Hepatocyte (in vitro differentiated cells): ENCODE data around the gene KIFAP3. TPM values are rescaled to one million over a fixed set of nuclear protein-coding genes. Genes with fewer than 3 reads are reported as not detected.

Experiments used
- DNase-seq: peaks from one replicate; pipeline ENCODE4 v3.0.0-alpha.2; 2016; ENCODE audit warnings: low spot score
- H2AFZ ChIP-seq: fragments of 200-600 bp; sonication (generic); 2 replicates; pipeline ENCODE4 v1.6.0; 2016; ENCODE audit warnings: antibody characterized with exemption, mild to moderate bottlenecking
- H3K27ac ChIP-seq: fragments of 200-600 bp; sonication (generic); 2 replicates; pipeline ENCODE4 v1.5.1; 2016; ENCODE audit warnings: mild to moderate bottlenecking
- H3K27me3 ChIP-seq: fragments of 200-600 bp; sonication (generic); 2 replicates; pipeline ENCODE4 v1.6.1; 2016
- H3K36me3 ChIP-seq: fragments of 200-600 bp; sonication (generic); replicated peaks from 2 replicates; pipeline ENCODE4 v1.5.1; 2016; ENCODE audit warnings: low read depth; ENCODE audit not compliant: insufficient read depth
- H3K4me1 ChIP-seq: fragments of 200-600 bp; sonication (generic); 2 replicates; pipeline ENCODE4 v1.5.1; 2016; ENCODE audit warnings: mild to moderate bottlenecking, moderate library complexity; ENCODE audit not compliant: insufficient read depth
- H3K4me2 ChIP-seq: fragments of 200-600 bp; sonication (generic); 2 replicates; pipeline ENCODE4 v1.6.0; 2016
- H3K4me3 ChIP-seq: fragments of 200-600 bp; sonication (generic); 2 replicates; pipeline ENCODE4 v1.5.1; 2016; ENCODE audit warnings: mild to moderate bottlenecking
- H3K79me2 ChIP-seq: fragments of 200-600 bp; sonication (generic); 2 replicates; pipeline ENCODE4 v1.6.0; 2017; ENCODE audit warnings: mild to moderate bottlenecking
- H3K9me2 ChIP-seq: fragments of 200-600 bp; sonication (generic); replicated peaks from 2 replicates; pipeline ENCODE4 v1.6.0; 2017; ENCODE audit warnings: mild to moderate bottlenecking; ENCODE audit not compliant: insufficient read depth
- H3K9me3 ChIP-seq: fragments of 200-600 bp; sonication (generic); 2 replicates; pipeline ENCODE4 v1.5.1; 2016; ENCODE audit warnings: low read depth, mild to moderate bottlenecking
- H4K20me1 ChIP-seq: fragments of 200-600 bp; sonication (generic); 2 replicates; pipeline ENCODE4 v1.6.0; 2016; ENCODE audit warnings: mild to moderate bottlenecking; ENCODE audit not compliant: insufficient read depth, poor library complexity, severe bottlenecking
- CTCF ChIP-seq: fragments of 200-600 bp; sonication (generic); IDR thresholded peaks from 2 replicates; pipeline ENCODE4 v1.5.1; 2016; ENCODE audit warnings: antibody characterized with exemption, mild to moderate bottlenecking; ENCODE audit not compliant: poor library complexity
- EZH2 ChIP-seq: fragments of 200-600 bp; sonication (generic); IDR thresholded peaks from 2 replicates; pipeline ENCODE4 v1.6.1; 2016; ENCODE audit warnings: antibody characterized with exemption, mild to moderate bottlenecking, borderline replicate concordance
- EZH2phosphoT487 ChIP-seq: fragments of 200-600 bp; sonication (generic); IDR thresholded peaks from one replicate; pipeline ENCODE4 v1.6.1; 2018; ENCODE audit warnings: antibody characterized with exemption, mild to moderate bottlenecking, low read depth, moderate library complexity; ENCODE audit not compliant: unreplicated experiment, severe bottlenecking
- WGBS: methylation state at CpG from one replicate; pipeline ENCODE4 v1.1.6; 2016; ENCODE audit warnings: low lambda C conversion rate; ENCODE audit errors: missing lambda C conversion rate; 5-methylcytosine and 5-hydroxymethylcytosine counted together
- polyA plus RNA-seq: library from polyadenylated mRNA; unstranded; fragments of >200 nt; fragmentation: Nextera tagmentation; extraction: Ambion mirVana; gene quantifications from 2 replicates; pipeline ENCODE4 v1.2.1, GENCODE V29; 2016
- total RNA-seq: library from RNA; depleted of rRNA; stranded (reverse); fragments of >200 nt; gene quantifications from 2 replicates; pipeline ENCODE4 v1.2.3, GENCODE V29; 2014

Gene KIFAP3
- total and polyA plus RNA-seq, 2 experiments from 2014 or later: 15.4 to 28.2 TPM

- Histone ChIP-seq H3K9me3 (no peaks in the 10 kb centered on the region), H3K4me2 (no peak overlapping the region), H4K20me1 (no peaks in the 10 kb centered on the region), H3K9me2 (no peaks in the 10 kb centered on the region), H3K79me2 (no peaks in the 10 kb centered on the region), H2AFZ (no peak overlapping the region), H3K27me3 (no peaks in the 10 kb centered on the region), H3K27ac (no peak overlapping the region), H3K4me3 (no peak overlapping the region), H3K36me3 (no peaks in the 10 kb centered on the region), H3K4me1 (no peaks in the 10 kb centered on the region)
- 86% methylated on average over 2 of the region's 2 CpGs for WGBS
- TF ChIP-seq EZH2 (no peak), CTCF (no peak), EZH2phosphoT487 (no peak)
- DNase-seq: no peak
Measured at GRCh38 chr1:169970114-169970513, 104.4 kb downstream of the KIFAP3 start.

DNA sequence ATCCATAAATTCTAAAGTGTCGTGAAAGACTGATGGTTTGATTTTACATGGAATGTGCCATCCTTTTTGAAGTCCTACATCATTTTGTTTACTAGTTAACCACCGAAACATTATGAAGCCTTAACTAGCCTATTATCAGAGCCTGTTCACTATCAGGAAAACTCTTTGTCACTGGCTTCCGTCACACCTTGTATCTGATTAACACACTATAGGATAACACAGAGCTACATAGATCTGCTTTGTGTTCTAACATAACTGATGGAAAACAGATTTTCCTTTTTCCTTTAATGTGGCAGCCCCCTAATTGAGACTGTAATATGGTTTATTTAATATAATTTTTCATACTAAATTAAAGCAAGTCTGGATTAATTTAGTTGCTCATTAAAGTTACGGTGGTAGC is 106.3 kb downstream of the KIFAP3 start:
- H3K27me3 ChIP-seq: no peaks in the 10 kb centered on the region
- H3K9me3 ChIP-seq: no peaks in the 10 kb centered on the region
- no peak overlapping the region for H3K4me2 ChIP-seq
- H3K36me3 ChIP-seq: no peaks in the 10 kb centered on the region
- TF ChIP-seq CTCF: no peak
- TF ChIP-seq EZH2: no peak
- TF ChIP-seq EZH2phosphoT487: no peak
- H3K27ac ChIP-seq: no peak overlapping the region
- H3K9me2 ChIP-seq: no peaks in the 10 kb centered on the region
- H3K4me1 ChIP-seq: no peaks in the 10 kb centered on the region
- H2AFZ ChIP-seq: no peak overlapping the region
- DNase-seq: no peak
- WGBS: 55% methylated on average over 4 of the region's 4 CpGs
- H3K4me3 ChIP-seq: no peak overlapping the region
- H4K20me1 ChIP-seq: no peaks in the 10 kb centered on the region
- no peaks in the 10 kb centered on the region for H3K79me2 ChIP-seq

GRCh38 chr1:169964206-169964605 is 110.3 kb downstream of the KIFAP3 start:
- H3K36me3 ChIP-seq: no peaks in the 10 kb centered on the region
- 64% methylated on average over 4 of the region's 4 CpGs for WGBS
- H3K27ac ChIP-seq: no peak overlapping the region
- H4K20me1 ChIP-seq: no peaks in the 10 kb centered on the region
- no peaks in the 10 kb centered on the region for H3K27me3 ChIP-seq
- no peak overlapping the region for H3K4me3 ChIP-seq
- no peak for DNase-seq
- H3K9me3 ChIP-seq: no peaks in the 10 kb centered on the region
- H3K79me2 ChIP-seq: no peaks in the 10 kb centered on the region
- no peaks in the 10 kb centered on the region for H3K9me2 ChIP-seq
- no peak overlapping the region for H2AFZ ChIP-seq
- H3K4me2 ChIP-seq: no peak overlapping the region
- H3K4me1 ChIP-seq: no peaks in the 10 kb centered on the region
- TF ChIP-seq EZH2phosphoT487: no peak
- TF ChIP-seq EZH2: no peak
- no peak for TF ChIP-seq CTCF

- DNase-seq: no peak
- TF ChIP-seq CTCF (no peak), EZH2 (no peak), EZH2phosphoT487 (no peak)
- Histone ChIP-seq H3K9me3 (no peaks in the 10 kb centered on the region), H3K27me3 (no peaks in the 10 kb centered on the region), H3K4me2 (no peak overlapping the region), H3K9me2 (no peaks in the 10 kb centered on the region), H3K27ac (no peak overlapping the region), H2AFZ (no peak overlapping the region), H3K4me3 (no peak overlapping the region), H3K4me1 (no peaks in the 10 kb centered on the region), H3K79me2 (no peaks in the 10 kb centered on the region), H3K36me3 (no peaks in the 10 kb centered on the region), H4K20me1 (no peaks in the 10 kb centered on the region)
Measured at GRCh38 chr1:169959686-169960085, 114.8 kb downstream of the KIFAP3 start.
